LoVo (cell line): ENCODE results near the gene AP3S2.
A peak's percentile ranks its signal among the peaks of the same experiment; 100 is the strongest.

Experiments
- DNase-seq: peaks from one replicate; pipeline ENCODE4 v3.0.0-alpha.2; 2016; ENCODE audit warnings: low spot score

Gene AP3S2

DNA sequence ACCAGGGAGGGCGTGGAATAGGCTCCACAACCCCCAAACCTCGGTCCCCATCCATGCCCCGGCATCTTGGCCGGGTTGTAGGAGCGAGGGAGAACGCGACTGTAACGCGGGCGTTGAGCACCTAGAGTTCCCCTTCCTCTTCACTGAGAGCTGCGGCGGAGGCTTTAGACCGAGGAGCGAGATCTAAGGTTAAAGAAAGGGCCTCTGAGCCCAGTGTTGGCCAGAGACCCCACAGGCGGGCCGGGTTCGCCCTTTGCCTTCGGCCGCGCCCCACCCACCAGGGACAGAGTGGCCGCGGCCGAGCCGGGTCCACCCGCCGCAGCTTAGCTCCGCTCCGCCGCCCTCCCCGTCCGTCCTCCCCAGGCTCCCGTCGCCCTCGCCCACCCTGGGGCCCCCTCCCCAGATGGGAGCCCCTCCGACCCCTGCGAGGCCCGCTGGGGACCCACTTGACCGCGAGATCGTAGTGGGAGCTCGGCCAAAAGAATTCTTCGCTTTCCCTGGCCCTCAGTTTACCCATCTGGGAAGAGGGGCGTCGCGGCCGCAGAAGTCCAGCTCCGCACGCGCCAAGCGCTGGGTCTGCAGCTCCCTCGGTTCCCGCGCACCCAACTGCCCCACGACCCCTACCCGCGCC, 79.6 kb downstream of the AP3S2 start:
- no peak for DNase-seq

DNA sequence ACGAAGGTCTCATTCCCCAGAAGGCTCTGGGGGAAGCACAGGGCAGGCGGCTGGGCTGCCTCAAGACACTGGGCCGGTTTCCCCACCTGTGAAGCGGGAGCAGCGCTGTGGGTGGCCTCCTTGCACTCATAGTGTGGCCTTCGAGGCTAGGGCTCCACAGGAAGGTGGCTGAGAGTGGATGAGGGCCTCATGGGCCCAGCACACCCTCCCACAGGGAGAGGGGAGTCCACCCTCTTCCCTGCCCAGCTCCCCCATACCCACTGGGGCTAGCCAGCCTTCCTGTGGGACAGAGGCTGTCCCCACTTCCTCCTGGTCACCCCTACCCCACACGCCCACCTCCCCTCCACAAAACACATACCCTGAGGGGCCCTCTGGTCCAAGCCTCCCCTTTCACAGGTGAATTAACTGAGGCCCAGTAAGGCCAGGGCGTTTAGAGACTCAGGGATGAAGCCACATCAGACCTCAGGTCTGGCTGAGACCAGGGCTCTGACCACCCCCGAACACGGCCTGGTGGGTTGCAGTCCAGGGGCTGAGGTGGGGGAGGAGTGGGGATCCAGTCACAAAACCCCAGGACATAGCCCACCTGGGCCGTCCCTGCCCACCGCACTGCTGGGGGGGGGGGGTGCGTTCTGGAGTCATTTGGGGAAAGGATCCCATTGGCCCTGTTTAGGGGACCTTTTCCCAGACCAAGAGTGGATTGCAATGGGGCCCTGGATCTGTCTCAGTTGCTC, 80.2 kb downstream of the AP3S2 start:
- DNase-seq = no peak

- DNase-seq = no peak
Measured at GRCh38 chr15:89812847-89813320, 80.9 kb downstream of the AP3S2 start.

DNA sequence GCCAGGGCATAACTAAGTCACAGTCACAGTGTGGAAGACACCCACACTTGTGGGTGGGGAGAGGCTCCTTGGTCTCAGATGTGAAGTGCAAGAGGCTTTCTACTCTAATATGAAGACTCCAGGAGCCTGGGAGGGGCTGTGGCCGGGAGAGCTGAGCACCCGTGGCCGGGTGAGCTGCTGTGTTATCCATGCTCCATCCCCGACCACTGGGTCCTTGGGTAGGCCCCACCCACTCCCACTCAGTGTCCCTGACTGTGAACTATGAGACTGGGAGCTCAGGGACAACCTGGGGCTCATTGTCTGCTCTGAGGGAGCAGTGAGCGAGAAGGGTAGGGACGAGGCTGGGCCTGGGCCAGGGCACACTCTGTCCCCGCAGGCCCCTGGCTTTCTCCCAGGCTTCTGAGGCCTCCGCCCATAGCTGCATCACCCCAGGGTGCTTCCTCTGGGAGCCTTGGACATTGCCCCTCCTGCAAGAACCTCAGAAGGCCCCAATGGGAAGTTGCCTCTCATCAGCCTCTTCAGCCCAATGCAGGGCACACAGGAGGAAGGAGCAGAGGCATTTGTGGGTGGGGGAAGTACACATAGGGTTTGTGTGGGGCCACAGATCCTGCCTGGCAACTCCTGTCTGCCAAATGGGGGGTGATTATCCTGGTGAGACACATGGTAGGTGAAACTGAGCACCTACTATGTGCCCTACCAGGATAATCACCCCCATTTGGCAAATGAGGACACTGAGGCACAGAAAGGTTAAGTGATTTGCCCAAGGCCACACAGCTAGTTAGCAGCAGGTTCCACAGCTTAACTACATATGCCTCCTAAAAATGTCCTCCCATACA, 81.6 kb downstream of the AP3S2 start:
- peak; percentile 48 for DNase-seq

- no peak for DNase-seq
Measured at GRCh38 chr15:89810837-89811236, 83.0 kb downstream of the AP3S2 start.

- no peak for DNase-seq
Measured at GRCh38 chr15:89809787-89810148, 84.0 kb downstream of the AP3S2 start.

DNA sequence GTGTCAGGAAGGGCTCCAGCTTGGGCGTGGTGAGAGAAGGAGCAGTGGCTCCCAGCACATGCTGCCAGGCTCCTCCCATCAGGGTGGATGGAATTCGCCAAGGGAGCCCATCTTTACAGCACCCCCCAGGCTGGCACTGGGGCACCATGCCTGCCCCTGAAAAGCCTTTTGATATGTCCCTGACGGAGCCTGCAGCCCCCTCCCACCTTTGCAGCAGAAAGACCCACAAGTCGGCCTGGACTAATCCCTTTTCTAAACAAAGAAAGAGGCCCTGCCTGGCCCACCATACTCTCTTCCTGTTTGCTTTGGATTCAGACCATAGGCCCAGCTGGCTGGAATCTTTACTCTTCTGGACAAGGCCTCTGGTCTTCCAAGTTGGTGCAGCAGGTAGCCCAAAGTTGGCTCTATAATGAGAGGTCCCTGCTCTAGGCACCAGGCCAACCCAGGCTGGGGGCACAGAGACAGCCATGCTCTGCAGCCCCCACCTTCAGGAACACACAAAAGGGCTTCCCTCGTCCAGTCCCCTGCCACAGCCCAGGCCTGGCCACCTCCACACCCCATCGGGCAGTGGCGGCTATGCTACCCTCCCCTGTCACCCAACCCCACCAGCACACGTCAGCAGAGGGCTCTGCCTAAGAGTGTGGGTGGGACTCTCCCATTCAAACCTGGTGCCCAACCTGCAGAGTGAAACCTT, 84.6 kb downstream of the AP3S2 start:
- DNase-seq = no peak

- DNase-seq = no peak
Measured at GRCh38 chr15:89808160-89808870, 85.5 kb downstream of the AP3S2 start.

DNA sequence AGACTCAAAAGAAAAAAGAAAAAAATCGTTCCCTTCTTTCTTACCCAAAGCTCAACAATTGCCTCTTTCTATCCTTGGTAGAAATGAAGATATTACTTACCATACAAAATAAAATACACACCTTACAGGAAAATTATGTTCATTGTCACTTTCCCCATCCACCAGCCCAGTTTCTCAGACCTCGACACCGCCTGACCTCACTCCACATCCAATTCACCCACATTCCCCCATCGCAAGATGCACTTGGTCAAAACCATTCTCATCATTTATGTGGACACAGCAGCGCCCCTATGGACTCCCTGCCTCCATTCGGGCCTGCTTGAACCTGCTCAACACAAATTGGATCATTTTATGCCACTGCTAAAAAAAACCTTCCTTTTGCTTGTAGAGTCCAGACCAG, 86.1 kb downstream of the AP3S2 start:
- DNase-seq = no peak

DNA sequence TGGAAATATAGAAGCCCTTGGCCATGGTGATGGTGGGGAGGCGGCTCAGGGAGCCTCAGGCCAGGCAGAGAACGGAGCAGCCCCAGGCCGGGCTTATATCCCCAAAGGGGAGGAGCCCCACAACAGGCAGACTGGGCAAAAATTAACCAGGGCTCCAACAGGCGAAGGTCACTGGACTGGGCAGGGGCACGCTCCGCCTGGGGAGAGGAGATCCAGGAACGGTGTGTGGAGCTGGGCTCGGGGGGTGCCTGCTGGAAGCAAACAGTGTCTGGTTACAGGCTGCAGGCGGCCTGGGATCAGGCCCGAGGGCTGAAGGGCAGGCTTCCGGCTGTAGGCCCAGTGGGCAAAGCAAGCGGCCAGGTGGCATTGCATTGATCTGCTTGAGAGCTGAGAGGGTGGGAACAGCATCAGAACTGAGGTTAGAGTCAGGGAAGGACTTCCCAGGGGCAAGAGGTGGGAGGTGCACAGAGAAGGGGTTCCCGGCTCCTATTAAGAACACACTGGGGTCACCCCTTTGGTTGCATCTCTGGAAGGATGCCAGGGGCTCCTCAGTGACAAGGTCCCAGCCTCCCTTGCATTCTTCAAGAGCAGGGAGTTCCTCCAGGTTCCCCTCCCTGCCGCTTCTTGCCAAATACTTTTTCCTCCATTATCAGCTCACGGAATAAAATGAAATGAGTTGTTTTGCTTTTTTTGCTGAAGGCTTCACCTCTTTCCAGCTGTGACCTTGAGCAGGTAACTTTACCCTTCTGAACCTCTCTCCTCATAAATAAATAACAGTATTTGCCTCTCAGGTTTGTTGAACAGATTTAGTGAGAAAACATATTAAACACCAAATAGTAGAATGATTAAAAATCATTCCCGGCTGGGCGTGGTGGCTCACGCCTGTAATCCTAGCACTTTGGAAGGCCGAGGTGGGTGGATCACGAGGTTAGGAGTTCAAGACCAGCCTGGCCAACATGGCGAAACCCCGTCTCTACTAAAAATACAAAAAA, 86.9 kb downstream of the AP3S2 start:
- DNase-seq = no peak

- no peak for DNase-seq
Measured at GRCh38 chr15:89806210-89806558, 87.6 kb downstream of the AP3S2 start.

GRCh38 chr15:89805241-89806209, 88.3 kb downstream of the AP3S2 start:
- no peak for DNase-seq

DNA sequence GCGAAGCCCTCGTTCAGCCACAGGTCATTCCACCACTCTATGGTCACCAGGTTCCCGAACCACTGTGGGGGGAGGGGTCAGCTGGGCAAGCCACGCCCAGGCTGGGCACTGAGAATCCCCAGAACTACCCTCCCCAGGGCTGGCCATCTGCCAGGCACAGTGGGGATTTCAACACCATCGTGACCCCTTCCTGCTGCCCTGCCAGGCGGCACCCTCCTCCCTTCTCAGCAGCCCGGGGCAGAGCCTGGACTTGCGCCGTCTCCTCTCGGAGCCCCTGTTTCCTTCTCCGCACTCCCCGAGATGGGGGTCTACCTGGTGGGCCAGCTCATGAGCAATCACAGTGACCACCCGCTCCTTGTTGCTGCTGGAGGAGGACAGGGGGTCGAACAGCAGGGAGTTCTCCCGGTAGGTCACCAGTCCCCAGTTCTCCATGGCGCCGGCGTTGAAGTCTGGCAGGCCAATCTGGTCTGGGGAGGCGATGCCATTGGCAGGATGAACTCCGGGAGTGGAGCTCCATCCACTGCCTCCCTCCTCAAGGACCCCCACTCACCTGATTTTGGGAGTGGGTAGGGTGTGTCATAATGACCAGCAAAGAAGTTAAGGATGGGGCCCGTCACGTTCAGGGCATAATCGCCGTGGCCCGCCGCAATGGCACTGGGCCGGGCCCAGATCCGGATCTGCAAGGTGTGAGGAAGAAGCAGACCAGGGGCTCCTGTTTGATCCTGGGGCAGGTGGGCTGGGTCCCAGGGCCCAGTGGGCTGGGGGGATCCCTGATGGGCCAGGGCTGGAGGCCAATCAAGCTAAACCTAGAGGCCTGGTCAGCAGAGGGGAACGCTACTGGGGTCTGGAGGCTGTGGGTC, 89.6 kb downstream of the AP3S2 start:
- no peak for DNase-seq

- no peak for DNase-seq
Measured at GRCh38 chr15:89802986-89803824, 90.6 kb downstream of the AP3S2 start.

DNA sequence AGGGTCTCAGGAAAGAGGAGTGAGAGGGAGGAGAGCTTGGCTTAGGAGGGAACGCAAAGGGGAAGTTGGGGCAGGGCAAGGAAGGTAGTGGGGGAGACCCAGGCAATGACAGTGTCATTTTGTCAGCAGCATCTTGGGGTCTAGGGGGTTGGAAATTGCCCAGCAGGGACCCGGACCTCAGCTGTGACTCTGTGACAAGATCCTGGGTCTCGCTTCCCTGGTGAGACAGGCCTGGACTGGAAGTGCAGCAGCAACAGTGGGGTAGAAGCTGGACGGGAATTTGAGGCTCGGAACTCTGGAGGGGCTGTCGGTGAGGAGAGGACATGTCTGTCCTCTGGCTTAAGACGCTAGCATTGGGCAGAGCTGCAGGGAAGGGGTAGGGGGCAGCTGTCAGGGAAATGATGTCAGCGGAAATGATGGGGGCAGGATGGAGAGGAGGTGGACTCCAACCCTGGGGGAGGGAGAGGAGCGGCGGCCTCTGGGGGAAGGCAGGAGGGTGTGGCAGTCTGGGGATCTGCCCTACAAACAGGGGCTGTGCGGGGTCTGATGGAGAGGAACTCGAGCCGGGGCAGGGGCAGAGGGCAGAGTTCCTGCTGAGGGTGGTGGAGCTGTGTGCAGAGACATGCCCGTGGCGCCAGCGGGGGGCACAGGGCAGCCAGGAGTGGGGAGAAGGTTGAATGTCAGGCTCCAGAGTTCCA, 91.4 kb downstream of the AP3S2 start:
- DNase-seq = no peak

DNA sequence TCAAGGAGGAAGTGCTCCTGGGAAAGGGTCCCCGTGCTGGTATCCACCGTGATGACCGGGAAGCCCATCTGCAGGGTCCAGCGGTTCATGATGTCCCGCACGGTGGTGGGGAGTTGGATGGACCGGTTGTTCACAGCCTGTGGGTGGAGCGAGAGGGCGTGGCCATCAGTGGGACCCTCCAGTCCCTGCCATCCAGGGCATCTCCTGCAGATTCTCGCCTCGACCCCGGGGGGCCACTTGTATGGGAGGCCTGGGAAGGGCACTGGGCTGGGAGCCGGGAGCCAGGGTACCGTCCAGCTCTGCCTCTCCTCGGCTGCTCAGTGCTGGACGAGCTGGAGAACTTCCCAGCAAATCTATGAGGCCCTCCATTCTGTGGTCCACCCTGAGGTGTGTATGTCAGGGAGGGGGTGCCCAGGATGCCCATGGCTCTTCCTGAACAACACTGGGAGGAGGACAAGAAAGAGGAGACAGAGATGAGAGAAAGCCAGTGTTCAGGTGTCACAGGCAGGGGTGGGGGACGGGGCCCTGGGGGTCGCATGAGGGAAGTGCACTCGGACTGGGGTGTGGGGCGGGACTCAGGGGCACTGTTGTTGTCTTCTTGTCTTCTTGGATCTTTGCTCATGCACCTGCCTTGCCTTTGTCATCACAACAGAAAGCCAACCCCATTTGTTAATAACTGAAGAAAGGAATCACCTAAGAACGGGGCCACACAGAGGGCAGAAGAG, 92.2 kb downstream of the AP3S2 start:
- no peak for DNase-seq
